Fibroblast of the aortic adventitia (primary cell): ENCODE data around the gene HTT. TPM values are rescaled to one million over a fixed set of nuclear protein-coding genes. Genes with fewer than 3 reads are reported as not detected.

Source experiments
- DNase-seq: peaks from one replicate; pipeline ENCODE4 v3.0.0-alpha.2; 2010; ENCODE audit warnings: low read depth
- H3K4me3 ChIP-seq: 2 replicates; pipeline ENCODE4 v1.5.1; 2011; ENCODE audit warnings: low read depth, mild to moderate bottlenecking, control low read depth, low read length, moderate library complexity
- CTCF ChIP-seq: IDR thresholded peaks from 2 replicates; pipeline ENCODE4 v1.5.1; 2011; ENCODE audit warnings: mild to moderate bottlenecking, low read length, control low read depth, inconsistent platforms; ENCODE audit not compliant: insufficient read depth
- total RNA-seq: library from RNA; depleted of rRNA; stranded (reverse); fragments of >200 nt; gene quantifications from 2 replicates; pipeline ENCODE4 v1.2.3, GENCODE V29; 2012; ENCODE audit warnings: low replicate concordance

The HTT gene
- total RNA-seq, 1 donor, result 49.9 TPM

GRCh38 chr4:3287271-3287971 is 212.9 kb downstream of the HTT start:
- TF ChIP-seq CTCF, result no peak
- H3K4me3 ChIP-seq, result no peak overlapping the region
- DNase-seq, result no peak

GRCh38 chr4:3287972-3288570 is 213.6 kb downstream of the HTT start:
- no peak overlapping the region for H3K4me3 ChIP-seq
- no peak for TF ChIP-seq CTCF
- no peak for DNase-seq

- no peak overlapping the region for H3K4me3 ChIP-seq
- DNase-seq, result no peak
- no peak for TF ChIP-seq CTCF
Measured at GRCh38 chr4:3288571-3289094, 214.2 kb downstream of the HTT start.

- DNase-seq, result no peak
- no peak overlapping the region for H3K4me3 ChIP-seq
- no peak for TF ChIP-seq CTCF
Measured at GRCh38 chr4:3290476-3290875, 216.0 kb downstream of the HTT start.

- no peak overlapping the region for H3K4me3 ChIP-seq
- no peak for DNase-seq
- TF ChIP-seq CTCF, result no peak
Measured at GRCh38 chr4:3290889-3291321, 216.4 kb downstream of the HTT start.

- no peak for DNase-seq
- TF ChIP-seq CTCF, result no peak
- peak overlapping the region; percentile 86 for H3K4me3 ChIP-seq
Measured at GRCh38 chr4:3291411-3291968, 217.0 kb downstream of the HTT start.
